Forelimb muscle (tissue), 1 donor: ENCODE results near the gene RAMP3. TPM values are rescaled to one million over a fixed set of nuclear protein-coding genes. Genes with fewer than 3 reads are reported as not detected.
"Not testable (repeated sequence)": the region's sequence is repeated elsewhere in the genome, so short reads cannot be mapped to it uniquely, and the experiment has no call there.

Experiments
- DNase-seq: peaks from one replicate; pipeline ENCODE4 v3.0.0-alpha.2; 2013; ENCODE audit warnings: low read depth
- polyA plus RNA-seq: library from polyadenylated mRNA; unstranded; fragments of 120-200 nt; gene quantifications from one replicate; pipeline ENCODE4 v1.2.1, GENCODE V29; 2013; ENCODE audit not compliant: insufficient read length

RAMP3 gene
- polyA plus RNA-seq, 1 donor: 3.4 TPM

DNA sequence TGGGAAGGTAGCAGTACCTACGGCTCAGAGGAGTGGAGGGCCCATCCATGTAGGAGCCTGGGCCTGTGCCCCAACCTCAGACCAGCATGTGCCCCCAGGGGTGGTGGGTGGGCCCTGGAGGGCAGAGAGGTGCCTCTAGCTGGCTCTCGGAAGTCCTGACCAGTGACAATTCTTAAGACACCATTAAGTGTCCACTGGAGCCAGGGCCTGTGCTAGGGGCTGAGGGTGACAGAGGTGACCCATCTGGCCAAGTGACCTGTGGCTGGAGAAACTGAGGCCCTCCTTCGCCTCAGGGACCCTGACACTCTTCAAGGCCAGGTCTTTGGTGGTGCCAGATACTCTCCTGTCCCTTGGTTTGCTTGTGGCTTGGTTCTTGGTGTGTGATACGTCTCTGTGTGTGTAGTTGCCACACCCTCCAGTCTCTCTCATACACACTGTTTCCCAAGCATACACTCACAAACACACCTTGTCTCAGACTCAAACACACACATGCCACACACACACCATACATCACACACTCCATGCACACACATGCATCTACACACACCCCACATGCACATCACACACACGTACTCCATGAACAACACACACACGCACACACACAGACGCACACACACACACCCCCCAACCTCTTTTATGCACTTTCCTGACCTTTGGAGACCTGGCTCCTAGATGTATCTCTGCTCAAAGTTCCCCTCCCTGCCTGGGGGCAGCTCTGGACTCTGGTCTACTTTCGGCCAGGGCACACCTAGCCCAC is 897 bp upstream of the RAMP3 start:
- DNase-seq: no peak

- DNase-seq: no peak
Observed at GRCh38 chr7:45157286-45157652, 322 bp upstream of the RAMP3 start.

DNA sequence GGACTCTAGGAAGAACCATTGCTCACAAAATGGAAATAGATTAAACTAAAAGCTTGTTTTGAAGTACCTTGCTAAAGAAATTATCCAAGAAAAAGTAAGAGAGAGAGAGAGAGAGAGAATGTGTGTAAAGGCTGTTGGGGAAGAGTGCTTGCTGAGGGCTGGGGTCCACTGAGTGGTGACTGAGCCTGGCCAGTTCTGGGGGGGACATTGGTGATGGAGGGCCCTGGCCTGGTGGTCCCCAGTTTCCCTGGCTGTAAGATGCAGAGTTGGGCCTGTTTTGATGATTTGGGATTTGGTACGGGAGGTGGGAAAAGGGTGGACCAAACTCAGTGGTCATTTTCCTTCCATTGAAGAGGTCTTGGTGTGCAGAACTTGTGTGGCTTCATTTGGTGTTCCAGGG is 880 bp downstream of the RAMP3 start:
- no peak for DNase-seq

DNA sequence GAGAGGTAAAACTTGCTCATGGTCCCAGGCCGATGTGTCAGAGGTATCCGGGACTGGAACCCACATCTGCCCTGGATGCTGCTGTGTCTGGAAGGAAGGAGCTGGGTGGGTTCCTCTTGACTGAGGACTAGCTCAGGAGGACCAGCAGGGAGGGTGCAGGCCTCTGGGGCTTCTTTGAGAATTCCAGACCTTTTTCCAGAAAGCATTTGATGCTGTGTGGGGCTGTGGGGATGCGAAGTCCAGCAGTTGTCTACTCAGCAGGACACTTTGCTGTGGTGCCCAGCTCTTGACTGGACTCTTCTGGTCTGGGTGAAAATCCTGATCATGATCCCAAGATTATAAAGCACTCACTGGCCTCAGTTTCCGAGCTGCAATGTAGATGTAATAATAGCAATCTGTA is 1.7 kb downstream of the RAMP3 start:
- DNase-seq: no peak

- DNase-seq: no peak
Observed at GRCh38 chr7:45160417-45160881, 2.9 kb downstream of the RAMP3 start.

GRCh38 chr7:45161138-45161537 is 3.5 kb downstream of the RAMP3 start:
- DNase-seq: no peak

- no peak for DNase-seq
Observed at GRCh38 chr7:45161842-45162241, 4.3 kb downstream of the RAMP3 start.

- DNase-seq: no peak
Observed at GRCh38 chr7:45162311-45162845, 4.8 kb downstream of the RAMP3 start.

DNA sequence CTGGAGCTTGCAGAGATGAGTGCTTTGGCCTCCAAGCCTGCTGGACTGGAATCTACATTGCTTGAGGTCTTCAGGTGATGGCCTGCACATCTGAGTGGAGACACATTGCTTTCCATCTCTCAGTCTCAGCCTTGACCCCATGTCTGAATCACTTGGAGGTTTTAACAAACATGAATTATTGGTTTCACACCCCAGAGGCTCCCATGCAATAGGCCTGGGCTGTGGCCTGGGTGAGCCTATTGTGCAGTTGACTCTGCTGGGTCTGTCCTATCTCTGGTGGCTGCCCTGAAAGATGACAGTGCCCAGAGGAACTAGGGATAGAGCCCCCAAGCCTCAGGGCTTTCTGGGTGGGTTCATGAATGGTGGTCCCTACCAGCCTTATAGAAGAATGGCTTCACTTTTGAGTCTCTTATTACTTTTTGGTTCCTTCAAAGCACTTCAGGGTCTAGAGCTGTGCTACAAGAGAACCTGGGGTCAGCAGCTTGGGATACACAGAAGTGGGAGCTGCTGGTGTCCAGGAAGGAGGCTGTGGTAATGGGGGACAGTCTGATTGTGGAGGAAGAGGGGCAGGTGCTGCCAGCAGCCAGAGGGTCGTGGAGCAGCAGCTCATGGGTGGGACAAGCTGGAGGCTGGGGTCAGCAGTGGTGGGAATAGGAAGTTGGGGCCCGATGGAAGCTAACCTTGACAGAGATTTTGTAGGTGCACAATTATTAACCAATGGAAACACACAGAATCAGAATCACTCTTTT is 5.5 kb downstream of the RAMP3 start:
- no peak for DNase-seq

- DNase-seq: no peak
Observed at GRCh38 chr7:45163692-45164052, 6.1 kb downstream of the RAMP3 start.

DNA sequence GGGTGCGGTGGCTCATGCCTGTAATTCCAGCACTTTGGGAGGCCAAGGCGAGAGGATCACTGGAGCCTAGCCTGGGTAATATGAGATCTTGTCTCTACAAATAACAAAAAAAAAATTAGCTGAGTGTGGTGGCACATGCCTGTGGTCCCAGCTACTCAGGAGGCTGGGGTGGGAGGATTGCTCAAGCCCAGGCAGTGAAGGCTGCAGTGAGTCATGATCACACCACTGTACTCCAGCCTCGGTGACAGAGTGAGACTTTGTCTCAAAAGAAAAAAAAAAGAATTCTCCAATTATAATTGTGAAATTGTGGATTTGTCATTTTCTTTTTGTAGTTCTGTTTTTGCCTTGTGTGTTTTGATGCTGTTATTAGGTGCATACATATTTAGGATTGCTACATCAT is 6.7 kb downstream of the RAMP3 start:
- not testable (repeated sequence) for DNase-seq

DNA sequence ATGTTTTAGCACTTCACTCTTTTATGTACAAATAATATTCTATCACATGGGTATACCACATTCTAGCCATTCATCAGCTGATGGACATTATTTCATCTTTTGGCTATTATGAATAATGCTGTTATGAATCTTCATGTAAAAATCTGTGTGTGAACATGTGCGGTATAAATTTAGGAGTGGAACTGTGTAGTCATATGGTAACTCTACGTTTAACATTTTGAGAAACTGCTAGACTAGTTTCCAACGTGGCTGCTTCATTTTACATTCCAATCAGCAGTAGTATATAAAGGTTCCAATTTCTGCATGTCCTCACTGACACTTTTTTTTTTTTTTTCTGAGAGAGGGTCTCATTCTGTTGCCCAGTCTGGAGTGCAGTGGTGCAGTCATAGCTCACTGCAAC is 8.3 kb downstream of the RAMP3 start:
- DNase-seq: no peak

DNA sequence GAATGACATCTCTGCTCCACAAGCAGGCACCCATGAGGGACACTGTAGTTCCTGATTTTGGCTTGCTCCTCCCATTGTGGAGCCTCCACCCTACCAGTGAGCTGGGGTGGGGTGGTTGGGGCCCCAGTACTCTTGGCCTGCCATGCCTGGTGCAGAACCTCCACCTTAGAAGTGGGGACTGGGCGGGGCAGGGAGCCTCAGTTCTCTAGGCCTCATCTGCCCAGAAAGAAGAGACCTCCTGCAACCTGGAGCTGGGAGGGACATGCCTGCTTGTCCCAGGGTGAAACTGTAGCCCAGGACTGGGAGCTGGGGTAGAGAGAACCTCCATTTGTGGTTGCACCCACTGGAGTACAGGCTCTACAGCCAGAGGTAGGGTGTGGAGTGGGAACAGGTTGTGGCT is 14.4 kb downstream of the RAMP3 start:
- no peak for DNase-seq

DNA sequence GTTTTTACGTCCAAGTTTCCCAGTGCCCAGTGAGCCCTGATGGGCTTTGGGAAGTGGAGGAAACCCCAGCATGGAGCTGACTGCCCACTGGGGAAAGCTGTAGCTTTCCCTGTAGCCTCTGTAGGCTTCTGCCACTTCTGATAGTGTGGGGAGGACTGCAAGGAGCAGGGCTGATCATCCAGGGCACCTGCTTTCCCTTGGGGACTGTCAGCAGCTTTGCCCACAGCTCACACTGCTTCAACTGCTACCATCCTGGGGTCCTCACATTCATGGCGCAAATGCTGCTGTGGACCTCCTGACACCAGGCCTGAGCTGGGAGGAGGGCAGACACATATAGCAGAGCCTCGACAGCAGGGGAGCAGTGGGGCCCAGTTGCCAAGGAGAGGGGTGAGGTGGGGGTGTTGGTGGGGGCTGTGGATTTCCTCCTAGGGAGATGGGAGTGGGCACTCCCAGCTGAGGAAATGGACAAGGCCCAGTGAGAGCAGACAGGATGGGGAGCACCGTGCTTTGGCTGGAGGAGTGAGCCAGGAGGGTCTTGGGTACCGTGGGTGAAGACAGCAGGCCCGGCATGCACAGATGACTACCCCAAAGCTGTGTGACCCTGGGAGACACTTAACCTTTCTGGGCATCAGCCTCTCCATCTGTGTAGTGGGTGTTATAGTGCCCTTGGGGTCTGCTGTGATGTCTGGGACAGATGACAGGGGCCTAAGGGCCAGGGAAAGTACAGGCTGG is 16.2 kb downstream of the RAMP3 start:
- DNase-seq: no peak

DNA sequence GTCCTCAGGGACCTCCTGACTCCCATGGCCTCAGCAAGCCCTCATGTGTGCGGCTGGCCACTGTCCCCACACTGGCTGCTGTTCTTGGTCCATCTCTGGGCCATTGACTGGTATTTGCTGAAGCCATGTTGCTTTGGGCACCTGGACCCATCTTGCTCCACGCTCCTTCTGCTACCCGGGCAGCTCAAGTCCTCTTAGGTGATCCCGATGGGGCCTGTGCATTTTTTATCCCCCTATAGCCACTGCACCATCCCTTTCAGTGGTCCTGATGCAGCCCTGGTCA is 16.7 kb downstream of the RAMP3 start:
- no peak for DNase-seq

GRCh38 chr7:45174966-45175765 is 17.6 kb downstream of the RAMP3 start:
- no peak for DNase-seq

DNA sequence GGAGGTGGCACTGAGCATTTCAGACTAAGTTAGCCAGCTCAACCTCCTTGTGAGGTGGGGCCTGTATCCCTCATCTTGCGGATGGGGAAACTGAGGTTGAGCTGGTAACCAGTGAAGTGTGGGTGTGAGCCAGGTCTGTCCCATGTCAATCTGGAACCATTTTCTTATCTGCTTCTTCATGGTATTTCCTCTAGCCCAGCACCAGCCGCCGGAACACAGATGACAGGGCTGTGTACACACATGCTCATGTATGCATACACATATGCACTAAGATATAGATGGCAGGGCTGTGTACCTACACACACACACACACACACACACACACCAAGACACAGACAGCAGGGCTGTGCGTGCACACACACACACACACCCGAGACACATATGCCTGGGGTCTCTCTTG is 18.5 kb downstream of the RAMP3 start:
- no peak for DNase-seq

GRCh38 chr7:45176886-45177731 is 19.5 kb downstream of the RAMP3 start:
- DNase-seq: no peak

DNA sequence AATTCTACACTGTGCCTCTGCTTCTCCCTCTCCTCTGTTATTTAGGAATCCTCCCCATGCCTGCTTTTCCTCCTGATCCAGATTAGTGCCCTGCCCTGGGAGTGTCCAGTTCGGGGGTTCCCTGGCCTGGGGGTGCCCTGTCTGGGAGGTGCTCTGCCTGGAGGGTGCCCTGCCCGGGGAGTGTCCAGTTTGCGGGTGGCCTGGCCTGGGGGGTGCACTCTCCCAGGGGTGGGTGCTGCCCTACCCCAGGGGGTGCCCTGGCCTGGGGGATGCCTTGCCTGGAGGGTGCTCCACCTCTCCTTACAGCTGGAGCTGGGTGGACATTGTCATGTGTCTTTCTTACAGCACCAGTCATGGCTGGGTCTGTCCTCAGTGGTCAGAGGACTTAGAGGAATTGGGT is 20.2 kb downstream of the RAMP3 start:
- DNase-seq: no peak

- no peak for DNase-seq
Observed at GRCh38 chr7:45178241-45179225, 20.9 kb downstream of the RAMP3 start.
